HG03457 (cell line): Measurements from ENCODE around the gene CSTA.

Experiments
- ATAC-seq: cut with Tn5 transposase; IDR thresholded peaks from one replicate; pipeline ENCODE4 v1.9.1; 2021; ENCODE audit warnings: moderate number of reproducible peaks; ENCODE audit not compliant: unreplicated experiment

The CSTA gene

DNA sequence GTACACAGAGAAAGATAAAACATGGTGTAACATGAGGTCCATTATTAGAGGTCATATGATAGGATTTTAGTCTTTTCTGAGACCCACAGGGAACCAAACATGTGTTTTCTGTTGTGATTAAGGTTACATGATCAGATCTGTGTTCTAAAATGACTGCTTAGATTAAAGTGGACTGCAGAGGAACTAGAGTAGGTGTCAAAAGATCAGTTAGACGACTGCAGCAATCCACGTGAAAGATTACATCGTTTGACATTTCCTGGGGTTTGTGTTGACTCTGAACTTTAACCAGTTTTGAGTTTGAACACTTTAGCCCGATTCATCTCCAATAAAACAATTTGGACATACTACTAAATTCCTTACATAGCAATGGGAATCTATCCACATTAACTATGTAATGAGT lies 52.9 kb downstream of the CSTA start:
- no peak for ATAC-seq

DNA sequence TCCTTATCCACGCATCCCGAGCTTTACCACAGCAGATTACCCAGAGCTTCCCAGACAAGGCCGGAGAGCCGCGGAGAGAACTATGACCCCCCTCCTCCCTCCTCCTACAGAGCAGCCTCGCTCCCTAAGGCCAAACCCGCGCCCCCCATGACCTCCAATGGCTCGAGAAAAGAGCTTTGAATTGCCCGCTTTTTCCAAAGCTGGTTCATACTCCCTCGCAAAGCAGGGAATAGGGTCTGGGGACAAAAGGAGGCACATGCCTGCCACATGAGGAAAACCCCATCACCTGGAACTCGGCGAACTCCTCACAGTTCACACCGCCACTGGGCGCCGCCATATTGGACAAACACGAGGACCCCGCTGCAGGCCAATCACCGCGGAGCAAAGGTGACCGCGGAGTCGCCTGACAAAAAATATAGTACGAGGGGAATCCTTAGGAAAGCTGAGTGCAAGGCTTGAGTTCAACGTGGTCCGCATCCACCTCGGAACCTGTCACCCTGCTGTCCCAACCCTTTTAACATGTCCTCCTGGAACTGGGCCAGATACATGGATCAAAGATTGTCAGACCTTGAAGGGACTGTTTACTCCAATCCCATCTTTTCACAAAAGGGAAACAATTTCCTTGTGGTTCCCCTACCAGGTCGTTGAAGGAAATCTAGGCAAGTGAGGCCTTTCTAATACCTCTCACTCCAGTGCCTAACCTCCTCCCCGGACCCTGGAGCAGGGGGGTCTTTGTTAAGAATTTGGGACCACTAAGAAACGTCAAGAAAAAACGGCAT lies 58.0 kb downstream of the CSTA start, which contains the start of gene MIX23:
MIX23 (minus strand) TSS at position 344 of the 779 bp plus-strand sequence; CDS start at position 337, 7 bp downstream.
- no peak for ATAC-seq

DNA sequence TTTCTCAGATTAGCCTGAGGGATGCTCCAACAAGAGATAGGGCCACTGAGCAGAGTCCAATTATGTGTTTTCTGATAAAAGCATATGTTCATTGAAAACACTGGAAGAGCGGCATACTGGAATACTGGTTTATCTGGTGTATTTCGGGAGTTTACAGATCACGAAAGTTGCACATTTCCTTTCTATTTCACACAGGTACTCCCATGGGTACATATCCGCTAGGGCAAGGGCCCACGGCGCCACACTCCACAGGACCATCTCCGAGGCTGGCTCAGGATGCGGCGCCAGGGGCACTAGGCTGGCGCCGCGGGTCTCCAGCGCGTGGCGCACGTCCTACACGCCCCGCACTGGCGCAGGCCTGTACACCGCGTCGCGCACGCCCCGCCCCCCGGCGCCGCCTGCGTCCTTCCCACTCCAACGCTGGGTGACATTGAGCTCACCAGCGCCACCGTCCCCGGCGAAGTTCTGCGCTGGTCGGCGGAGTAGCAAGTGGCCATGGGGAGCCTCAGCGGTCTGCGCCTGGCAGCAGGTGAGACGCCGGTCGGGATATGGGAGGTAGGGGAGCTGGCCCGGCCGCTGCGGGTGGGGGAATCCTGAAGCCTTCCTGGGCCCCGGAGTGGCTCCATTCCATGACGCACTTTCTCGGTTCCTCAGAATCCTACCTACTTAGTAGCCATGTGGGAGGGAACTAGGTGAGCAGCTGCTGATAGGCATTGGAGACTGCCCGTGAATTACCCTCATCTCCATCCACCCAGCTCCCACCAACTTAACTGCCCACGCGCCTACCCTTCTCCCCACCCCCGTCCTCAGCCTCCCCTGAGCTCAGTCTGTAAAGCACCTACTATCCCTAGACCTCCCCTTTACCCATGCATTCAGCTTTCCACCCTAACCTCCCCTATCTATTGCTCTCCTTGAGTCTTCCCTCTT lies 59.0 kb downstream of the CSTA start, which contains the start of gene FAM162A:
FAM162A (plus strand) TSS at position 412 of the 927 bp plus-strand sequence; CDS start at position 496, 84 bp downstream.
- peak; percentile 88 for ATAC-seq

DNA sequence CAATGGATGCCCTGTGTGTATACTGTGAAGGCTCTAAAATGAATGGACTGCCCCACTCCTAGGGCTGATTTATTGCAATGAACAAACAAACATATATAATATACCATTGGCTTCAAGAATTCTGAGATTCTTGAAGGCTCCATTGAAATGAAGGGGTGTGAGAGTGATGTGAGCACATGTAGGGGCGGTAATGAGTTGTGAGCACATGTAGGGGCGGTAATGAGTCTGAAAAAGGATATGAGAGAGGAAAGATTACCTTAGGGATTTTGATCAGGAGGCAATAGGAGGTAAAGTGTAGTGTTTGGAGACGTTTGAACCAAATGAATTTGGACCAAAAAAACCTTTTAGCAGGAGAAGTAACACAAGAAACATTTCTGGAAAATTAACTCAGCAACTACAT lies 62.7 kb downstream of the CSTA start:
- no peak for ATAC-seq

DNA sequence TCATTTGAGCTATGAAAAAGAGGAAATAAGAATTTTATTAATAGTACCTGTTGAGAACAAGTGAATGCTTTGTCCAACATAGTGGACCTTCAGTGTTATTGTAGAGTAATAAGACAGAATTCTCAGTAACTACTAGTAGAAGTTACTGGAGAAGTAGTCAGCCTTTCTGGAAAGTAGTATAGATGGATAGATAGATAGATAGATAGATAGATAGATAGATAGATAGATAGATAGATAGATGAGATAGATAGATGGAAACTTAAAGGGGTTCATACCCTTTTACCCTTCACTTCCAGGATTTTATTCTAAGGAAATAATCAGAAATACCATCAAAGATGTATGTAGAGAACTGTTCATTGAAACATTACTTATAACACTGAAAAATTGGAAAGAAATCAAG lies 64.1 kb downstream of the CSTA start:
- no peak for ATAC-seq

DNA sequence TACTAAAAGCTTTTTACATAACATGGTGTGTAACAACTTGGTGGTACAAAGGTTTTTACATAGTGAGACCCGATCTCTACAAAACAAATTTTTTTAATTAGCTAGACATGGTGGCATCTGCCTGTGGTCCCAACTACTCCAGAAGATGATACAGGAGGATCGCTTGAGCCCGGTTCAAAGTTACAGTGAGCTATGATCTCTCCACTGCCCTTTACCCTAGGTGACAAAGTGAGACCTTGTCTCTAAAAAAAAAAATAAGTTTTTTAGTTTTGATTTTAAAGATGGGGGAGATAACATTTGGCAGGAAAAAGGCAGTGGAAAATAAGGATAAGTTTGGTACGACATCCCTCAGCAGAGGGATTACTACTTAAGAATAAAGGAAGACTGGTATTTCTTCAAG lies 64.8 kb downstream of the CSTA start:
- ATAC-seq: no peak

DNA sequence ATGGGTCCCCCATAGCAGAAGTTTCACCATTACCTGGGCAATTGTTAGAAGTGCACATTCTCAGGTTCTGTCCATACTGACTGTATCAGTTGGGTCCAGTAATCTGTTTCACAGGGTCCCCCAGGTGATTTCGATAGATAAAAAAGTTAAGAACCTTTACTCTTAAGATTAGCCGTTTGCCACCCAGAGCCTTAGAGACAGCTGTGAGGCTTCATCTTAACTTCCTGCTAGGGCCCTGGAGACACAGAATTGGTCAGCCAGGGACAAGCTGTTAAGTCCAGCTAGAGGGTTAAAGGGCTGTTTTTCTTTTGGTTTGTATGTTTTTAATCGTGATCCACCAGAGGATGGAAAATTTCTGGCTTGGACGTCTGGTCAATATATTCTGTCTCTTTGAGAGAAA lies 65.6 kb downstream of the CSTA start:
- ATAC-seq: no peak
